Measurements from ENCODE around the gene TEKT1.

TEKT1 gene

GRCh38 chr17:6761779-6762178, 69.8 kb downstream of the TEKT1 start:
- no peak for DNase-seq (ENCODE audit: low read depth in 2 of 2)

- no peak for DNase-seq (ENCODE audit: low read depth in 2 of 2)
These were observed 73.8 kb downstream of the TEKT1 start for GRCh38 chr17:6757747-6758146.

DNA sequence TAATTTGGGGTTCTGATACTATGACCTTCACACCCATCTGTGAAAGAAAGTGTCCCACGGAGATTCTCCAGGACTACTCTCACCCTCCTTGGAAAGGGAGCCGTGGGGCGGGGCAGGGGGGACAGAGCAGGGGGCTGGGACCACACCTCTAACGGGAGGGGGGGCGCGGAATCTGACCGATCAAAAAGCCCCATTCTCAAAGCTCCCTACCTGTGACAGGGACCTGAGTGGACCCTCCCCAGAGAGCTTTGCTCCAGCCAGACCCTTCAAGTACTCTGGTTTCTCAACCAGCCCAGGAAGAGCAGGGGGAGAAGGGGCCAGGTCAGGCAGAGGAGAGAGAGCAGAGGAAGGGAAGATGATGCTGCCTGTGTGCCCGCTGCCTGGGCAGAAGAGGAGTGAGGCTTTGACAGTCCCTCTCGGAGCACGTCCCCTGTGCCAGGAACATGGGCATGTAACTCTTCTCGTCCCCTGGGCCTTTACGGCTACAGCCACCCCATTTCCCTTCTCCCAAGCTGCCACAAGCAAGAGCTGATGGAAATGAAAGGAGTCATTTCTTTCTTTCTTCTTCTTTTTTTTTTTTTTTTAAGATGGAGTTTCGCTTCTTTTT, 75.0 kb downstream of the TEKT1 start:
- DNase-seq (ENCODE audit: low read depth in 2 of 2): no peak

GRCh38 chr17:6755731-6756184, 75.8 kb downstream of the TEKT1 start, which contains the start of gene XAF1:
XAF1 (plus strand) TSS chr17:6756046; CDS start chr17:6756079, 33 bp downstream.
- DNase-seq (ENCODE audit: low read depth in 2 of 2): peak; percentile 20 to 53

- no peak for DNase-seq (ENCODE audit: low read depth in 2 of 2)
These were observed 76.2 kb downstream of the TEKT1 start for GRCh38 chr17:6755281-6755680.

GRCh38 chr17:6753546-6753945, 78.0 kb downstream of the TEKT1 start:
- DNase-seq (ENCODE audit: low read depth in 2 of 2): no peak

GRCh38 chr17:6753006-6753445, 78.5 kb downstream of the TEKT1 start:
- peak; percentile 26 to 60 for DNase-seq (ENCODE audit: low read depth in 2 of 2)

DNA sequence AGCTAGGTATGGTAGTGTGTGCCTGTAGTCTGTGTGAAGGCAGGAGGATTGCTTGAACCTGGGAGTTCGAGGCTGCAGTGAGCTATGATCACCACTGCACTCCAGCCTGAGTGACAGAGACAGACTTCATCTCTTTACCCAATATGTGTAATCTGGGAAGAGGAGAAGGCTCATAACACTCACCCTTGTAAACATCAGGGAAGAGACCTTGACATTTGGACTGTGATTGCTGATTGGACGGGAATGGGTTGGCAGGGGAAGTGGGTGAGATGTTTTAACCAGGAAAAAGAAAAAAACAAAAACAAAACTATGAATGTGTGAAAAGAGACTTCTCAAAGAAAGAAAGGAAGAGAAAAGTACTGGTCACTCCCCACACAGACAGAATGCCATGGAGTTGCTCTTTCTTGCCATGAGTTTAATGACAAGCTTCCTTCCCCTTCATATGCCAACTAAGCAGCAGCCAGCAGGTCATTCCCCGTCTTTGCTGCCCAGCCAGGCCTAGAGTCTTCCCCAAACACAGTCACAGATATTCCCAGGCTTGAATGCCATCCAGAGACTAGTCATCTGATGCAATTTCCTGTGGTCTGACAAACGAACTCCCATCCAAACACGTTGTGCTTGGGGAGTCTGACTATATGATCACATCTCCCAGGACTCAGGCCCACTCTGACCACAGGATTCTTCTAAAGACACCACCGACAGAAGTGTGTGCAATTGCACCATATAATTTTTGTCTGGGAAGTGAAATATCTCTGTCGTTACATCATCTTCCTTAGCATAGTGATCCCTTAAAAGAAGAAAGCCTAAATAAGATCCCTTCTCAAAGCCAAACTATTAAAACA, 79.2 kb downstream of the TEKT1 start:
- no peak for DNase-seq (ENCODE audit: low read depth in 2 of 2)

- DNase-seq (ENCODE audit: low read depth in 2 of 2): no peak
These were observed 82.0 kb downstream of the TEKT1 start for GRCh38 chr17:6749519-6749918.

DNA sequence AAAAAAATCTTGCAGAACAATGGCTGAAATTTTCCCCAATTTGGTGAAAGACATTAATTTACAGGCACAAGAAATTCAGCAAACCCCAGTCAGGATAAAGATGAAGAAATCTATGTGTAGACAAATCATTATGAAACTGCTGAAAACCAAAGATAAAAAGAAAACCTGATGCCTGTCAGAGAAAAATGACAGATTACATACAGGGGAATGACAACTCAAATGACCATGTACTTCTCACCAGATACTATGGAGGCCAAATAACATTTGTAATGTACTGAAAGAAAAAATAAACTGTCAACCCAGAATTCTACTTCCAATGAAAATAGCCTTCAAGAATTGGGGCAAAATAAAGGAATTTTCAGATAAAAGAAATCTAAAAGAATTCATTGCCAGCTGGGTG, 82.9 kb downstream of the TEKT1 start:
- no peak for DNase-seq (ENCODE audit: low read depth in 2 of 2)

Data from stimulated activated CD8-positive, alpha-beta memory T cell treated with anti-CD3 and anti-CD28 coated beads, Interleukin-2, amount 100 ng/mL, for 1 hour (primary cell).